Stimulated activated CD8-positive, alpha-beta memory T cell treated with anti-CD3 and anti-CD28 coated beads, Interleukin-7, amount 100 ng/mL, for 48 hours (primary cell): ENCODE measurements around the gene DAP.
"Not testable (repeated sequence)": the region's sequence is repeated elsewhere in the genome, so short reads cannot be mapped to it uniquely, and the experiment has no call there.

Experiments used
- DNase-seq, 2 donors: peaks; one replicate each; pipeline ENCODE4 v3.0.0-alpha.2; 2020; ENCODE audit warnings: low read depth in 1 of 2; ENCODE audit errors: extremely low read depth in 1 of 2

The DAP gene

DNA sequence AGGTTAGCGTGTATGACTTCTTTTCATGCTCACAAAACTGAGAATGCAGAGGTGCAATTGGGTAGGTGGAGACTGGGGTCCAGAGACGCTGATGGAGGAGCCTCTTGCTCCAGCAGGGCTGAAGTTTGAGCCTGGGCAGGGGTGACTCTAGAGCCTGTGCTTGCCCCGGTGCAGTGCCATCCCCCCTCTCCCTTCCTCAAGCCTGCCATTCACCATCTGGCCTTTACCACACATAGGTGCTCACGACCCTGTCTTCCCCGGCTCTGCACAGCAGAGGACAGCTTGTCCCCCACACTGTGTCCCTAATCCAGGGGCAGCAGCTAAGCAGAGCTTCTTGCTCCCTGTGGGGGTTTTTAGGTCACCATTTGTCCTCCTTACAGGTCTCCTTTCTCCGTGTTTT is 86.5 kb downstream of the DAP start:
- DNase-seq, result no peak

- no peak for DNase-seq
Measured at GRCh38 chr5:10674096-10674495, 86.9 kb downstream of the DAP start.

DNA sequence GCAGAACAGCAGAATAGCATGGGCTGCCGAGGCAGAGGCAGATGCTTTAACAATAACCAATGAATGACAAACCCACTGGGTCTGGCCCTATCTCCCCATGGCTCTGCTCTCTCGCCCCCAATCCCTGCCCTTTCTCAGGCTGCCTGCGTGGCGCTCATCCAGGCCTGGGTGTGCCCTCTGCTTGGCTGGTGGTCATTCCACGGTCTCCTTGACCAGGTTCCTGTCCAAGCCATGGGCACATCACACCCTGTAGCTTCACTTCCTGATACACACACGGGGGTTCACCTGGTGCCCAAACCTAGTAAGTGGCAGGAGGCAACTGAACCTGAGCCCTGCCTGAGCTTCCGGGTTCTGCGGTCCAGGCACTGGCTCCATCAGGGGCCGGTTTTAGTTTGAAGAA is 87.6 kb downstream of the DAP start:
- DNase-seq, result no peak

- no peak for DNase-seq
Measured at GRCh38 chr5:10673017-10673389, 88.0 kb downstream of the DAP start.

GRCh38 chr5:10672146-10673016 is 88.7 kb downstream of the DAP start:
- DNase-seq, result no peak

- DNase-seq, result no peak
Measured at GRCh38 chr5:10671041-10672008, 89.7 kb downstream of the DAP start.

GRCh38 chr5:10669983-10670382 is 91.1 kb downstream of the DAP start:
- DNase-seq, result no peak

DNA sequence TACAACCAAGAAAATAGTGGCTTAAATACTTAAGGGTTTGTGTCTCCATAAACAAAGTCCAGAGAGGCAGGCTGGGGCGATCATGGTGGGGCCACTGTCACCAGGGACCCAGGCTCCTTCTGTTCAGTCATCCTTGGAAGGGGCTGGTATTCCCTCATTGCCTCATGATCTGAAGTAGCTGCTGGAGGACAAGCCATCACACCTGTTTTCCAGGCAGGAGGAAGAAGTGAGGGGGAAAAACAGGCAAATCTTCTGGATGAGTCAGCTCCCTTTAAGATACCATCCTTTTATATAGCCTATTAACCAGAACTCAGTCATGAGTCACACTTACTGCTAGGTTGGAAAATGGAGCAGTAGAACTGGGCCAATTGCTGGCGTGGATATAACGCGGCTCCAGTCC is 92.3 kb downstream of the DAP start:
- no peak for DNase-seq

- no peak for DNase-seq
Measured at GRCh38 chr5:10667431-10668057, 93.5 kb downstream of the DAP start.

- DNase-seq, result no peak
Measured at GRCh38 chr5:10666531-10667299, 94.3 kb downstream of the DAP start.

GRCh38 chr5:10665799-10666198 is 95.2 kb downstream of the DAP start:
- no peak for DNase-seq

DNA sequence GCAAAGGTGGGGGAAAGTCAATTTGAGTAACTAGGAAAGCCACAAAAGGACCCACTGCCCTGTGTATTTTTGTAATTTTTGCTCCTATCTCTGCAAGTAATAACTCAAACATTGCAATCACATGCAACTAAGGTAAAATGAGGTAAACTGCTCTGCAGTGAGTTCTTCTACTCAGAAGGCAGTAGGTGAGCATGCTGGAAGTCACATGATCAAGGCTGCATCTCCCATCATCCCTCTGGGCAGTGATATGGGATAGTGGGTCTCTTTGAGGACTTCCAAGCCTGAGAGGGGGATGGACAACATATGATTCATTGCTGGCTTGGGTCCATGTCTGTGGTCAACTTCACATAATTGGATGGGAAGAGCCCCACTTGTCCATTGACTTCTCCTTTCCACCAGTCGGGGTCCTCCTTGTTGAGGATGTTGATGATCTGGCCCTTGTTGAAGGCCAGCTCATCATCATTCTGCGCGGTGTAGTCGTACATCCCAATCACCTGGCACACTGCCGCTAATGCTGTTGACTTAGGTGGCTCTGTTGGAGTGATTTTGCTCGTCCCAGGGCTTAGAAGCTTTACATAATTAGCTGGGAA is 96.8 kb downstream of the DAP start:
- DNase-seq, result not testable (repeated sequence)

DNA sequence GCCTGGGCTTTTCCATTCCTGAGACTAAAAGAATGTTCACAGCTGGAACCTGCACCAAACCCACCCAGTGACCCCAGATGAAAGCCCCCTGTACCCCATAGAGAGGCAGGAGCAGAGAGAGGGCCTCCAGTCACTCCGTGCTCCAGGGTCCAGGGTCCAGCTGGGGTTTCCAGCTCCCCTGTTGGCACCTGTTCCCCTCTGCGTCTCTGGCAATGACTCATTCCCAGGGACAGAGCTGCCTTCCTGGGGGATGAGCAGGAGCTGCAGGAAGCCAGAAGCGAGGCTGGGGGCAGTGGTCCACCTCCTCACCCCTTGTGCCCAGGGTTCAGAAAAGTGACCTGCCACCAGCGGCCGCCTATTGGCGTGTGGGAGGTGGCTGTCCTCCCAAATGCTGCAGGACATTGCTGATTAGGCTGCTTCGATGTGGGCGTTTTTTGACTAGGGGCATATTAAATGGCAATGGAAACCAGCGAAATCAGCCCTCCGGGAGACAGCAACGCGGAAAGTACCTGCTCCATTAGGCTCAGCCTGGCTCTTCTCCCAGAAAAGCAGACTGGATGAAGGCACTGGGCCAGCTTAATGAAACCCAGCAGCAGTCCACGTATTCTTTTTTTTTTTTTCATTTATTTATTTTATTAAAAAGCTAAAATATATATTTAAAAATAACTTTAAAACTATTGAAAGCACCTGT is 97.4 kb downstream of the DAP start:
- no peak for DNase-seq

DNA sequence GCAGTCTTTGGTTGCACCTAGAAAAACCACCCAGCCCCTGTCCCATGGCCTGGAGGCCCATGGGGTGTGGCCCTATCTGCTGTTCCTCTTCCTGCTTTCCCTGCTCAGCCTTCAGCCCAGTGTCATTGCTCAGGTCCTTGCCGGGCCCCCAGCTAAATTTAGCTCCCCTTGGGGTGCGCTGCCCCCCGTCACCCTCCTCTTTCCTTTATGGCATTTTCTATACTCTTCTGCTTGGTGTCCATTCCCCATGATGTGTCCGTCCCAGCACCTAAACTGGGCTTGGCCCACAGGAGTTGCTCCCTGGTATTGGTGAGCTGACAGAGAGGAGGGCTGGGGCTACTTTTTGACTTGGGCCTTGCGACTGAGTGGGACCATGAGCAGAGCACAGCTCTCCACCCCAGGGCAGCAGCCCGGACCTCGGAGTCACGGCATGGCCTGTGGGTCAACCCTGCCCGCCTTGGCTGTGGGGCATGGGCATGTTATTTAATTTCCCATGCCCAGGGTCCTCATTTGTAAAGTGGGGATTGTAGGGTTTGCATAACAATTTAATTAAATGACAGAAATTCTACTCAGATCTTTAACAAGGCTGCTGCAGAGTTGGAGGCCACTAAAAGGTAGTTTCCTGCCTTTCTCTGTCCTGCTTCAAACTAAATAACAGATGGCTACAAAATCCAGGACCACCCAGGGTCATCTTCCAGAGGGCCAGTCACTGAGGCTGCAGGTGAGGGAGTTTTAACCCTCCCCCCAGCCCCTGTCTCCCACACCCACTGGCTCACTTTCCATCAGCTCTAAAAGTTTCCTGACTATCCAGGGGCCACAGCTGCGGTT is 98.2 kb downstream of the DAP start:
- no peak for DNase-seq

DNA sequence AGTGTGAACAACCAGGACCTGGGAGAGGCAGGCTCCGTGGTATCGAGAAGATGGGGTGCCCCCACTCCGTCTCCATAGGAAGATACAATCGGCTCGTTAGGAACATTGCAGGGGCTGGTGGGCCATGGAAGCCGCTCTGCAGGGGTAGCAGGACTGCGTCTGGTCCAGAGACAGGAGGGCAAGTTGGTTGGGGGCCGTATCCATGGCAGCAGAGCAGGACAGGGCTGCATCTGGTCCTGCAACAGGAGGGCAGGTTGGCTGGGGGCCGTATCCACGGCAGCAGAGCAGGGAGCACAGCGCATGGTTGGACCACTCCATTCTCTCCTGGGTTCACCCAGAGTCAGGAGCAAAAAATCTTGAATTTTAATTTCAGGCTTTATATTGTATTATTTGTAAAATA is 99.0 kb downstream of the DAP start:
- no peak for DNase-seq

GRCh38 chr5:10661401-10661800 is 99.6 kb downstream of the DAP start:
- no peak for DNase-seq

GRCh38 chr5:10660720-10661387 is 100.2 kb downstream of the DAP start:
- DNase-seq, result no peak

- DNase-seq, result no peak
Measured at GRCh38 chr5:10660135-10660534, 100.9 kb downstream of the DAP start.
